ENCODE data around the gene SLC7A11.

The SLC7A11 gene

GRCh38 chr4:138140879-138141278 lies 101.3 kb downstream of the SLC7A11 start:
- no peak for DNase-seq

GRCh38 chr4:138138774-138139173 lies 103.4 kb downstream of the SLC7A11 start:
- no peak for DNase-seq

DNA sequence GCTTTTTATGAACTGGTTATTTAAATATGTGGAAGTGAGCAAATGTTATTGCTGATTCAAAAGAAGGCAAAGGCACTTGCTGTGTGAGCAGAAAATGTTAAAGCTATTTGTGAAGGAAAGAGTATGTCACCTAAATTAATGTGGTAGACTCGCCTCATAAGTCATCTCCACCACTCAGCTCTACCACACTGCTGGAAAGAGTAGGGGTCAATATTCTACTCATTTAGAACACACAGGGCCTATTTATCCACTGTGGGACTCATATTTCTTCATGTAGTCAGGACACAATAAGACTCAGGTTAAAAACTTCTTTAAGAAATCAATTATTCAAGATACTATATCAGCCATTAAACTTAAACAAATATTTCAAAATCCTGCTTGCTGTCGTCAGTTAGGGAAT lies 106.5 kb downstream of the SLC7A11 start:
- DNase-seq: no peak

GRCh38 chr4:138118270-138118669 lies 123.9 kb downstream of the SLC7A11 start:
- DNase-seq: no peak

- peak; percentile 8 for DNase-seq
These were observed 127.1 kb downstream of the SLC7A11 start for GRCh38 chr4:138115053-138115452.

- peak; percentile 56 for DNase-seq
These were observed 127.7 kb downstream of the SLC7A11 start for GRCh38 chr4:138114434-138114833.
